NCI-H345 treated with DMSO at 0.1 percent for 48 hours (cell line): ENCODE data around the gene EPRS1.
"Not testable (repeated sequence)": the region's sequence is repeated elsewhere in the genome, so short reads cannot be mapped to it uniquely, and the experiment has no call there.

ENCODE experiments used
- DNase-seq: peaks from one replicate; lab custom pipeline; 2025; ENCODE audit not compliant: unreplicated experiment; lab: John Stamatoyannopoulos, UW

The EPRS1 gene

GRCh38 chr1:220046052-220046930 is at the start of gene EPRS1:
EPRS1 (minus strand) TSS chr1:220046505; CDS start chr1:220046388, 117 bp downstream.
- DNase-seq, result peak; percentile 89

- no peak for DNase-seq
Measured at GRCh38 chr1:220094016-220094911, 48.0 kb upstream of the EPRS1 start, which contains the start of gene IARS2. IARS2 (plus strand) TSS chr1:220094132; CDS start chr1:220094217, 85 bp downstream.

- peak; percentile 58 for DNase-seq
Measured at GRCh38 chr1:220093361-220094015, 47.2 kb upstream of the EPRS1 start.

- no peak for DNase-seq
Measured at GRCh38 chr1:220092694-220093093, 46.4 kb upstream of the EPRS1 start.

GRCh38 chr1:220089650-220090556 is 43.6 kb upstream of the EPRS1 start, which contains the start of gene BPNT1:
BPNT1 (minus strand) TSS chr1:220089788; CDS start chr1:220079846, 9,942 bp downstream.
- peak; percentile 96 for DNase-seq

- not testable (repeated sequence) for DNase-seq
Measured at GRCh38 chr1:220086261-220086686, 40.0 kb upstream of the EPRS1 start.

GRCh38 chr1:220084460-220084859 is 38.2 kb upstream of the EPRS1 start:
- no peak for DNase-seq

- no peak for DNase-seq
Measured at GRCh38 chr1:220077887-220078286, 31.6 kb upstream of the EPRS1 start.

GRCh38 chr1:220076861-220077762 is 30.8 kb upstream of the EPRS1 start:
- no peak for DNase-seq

GRCh38 chr1:220067269-220068204 is 21.2 kb upstream of the EPRS1 start:
- no peak for DNase-seq

GRCh38 chr1:220062629-220063028 is 16.3 kb upstream of the EPRS1 start:
- DNase-seq, result no peak

GRCh38 chr1:220060876-220061275 is 14.6 kb upstream of the EPRS1 start:
- no peak for DNase-seq

GRCh38 chr1:220056374-220056773 is 10.1 kb upstream of the EPRS1 start:
- no peak for DNase-seq

GRCh38 chr1:220045356-220046051 is 801 bp downstream of the EPRS1 start:
- DNase-seq, result peak; percentile 32

GRCh38 chr1:220044678-220045355 is 1.5 kb downstream of the EPRS1 start:
- no peak for DNase-seq

- DNase-seq, result no peak
Measured at GRCh38 chr1:220043646-220044045, 2.7 kb downstream of the EPRS1 start.
